ENCODE data around the gene DPY30.

GRCh38 chr2:31992025-31992579 is 47.5 kb downstream of the DPY30 start:
- TF ChIP-seq POLR2A (IDR thresholded peaks at IDR 0.05) (no peak), CTCF (IDR thresholded peaks at IDR 0.05) (no peak)
